NB4 (cell line): ENCODE measurements around the gene CHD6.

Experiments
- POLR2A ChIP-seq: IDR thresholded peaks from 2 replicates; pipeline ENCODE4 v1.6.1; 2011; ENCODE audit warnings: mild to moderate bottlenecking; ENCODE audit not compliant: insufficient read length; ENCODE audit errors: extremely low read depth
- TF ChIP-seq, protein P1 (sequence below): IDR thresholded peaks from one replicate; pipeline ENCODE4 v1.5.1; 2012; ENCODE audit warnings: low read depth, low read length

GRCh38 chr20:41577129-41578009 lies 40.8 kb downstream of the CHD6 start:
- TF ChIP-seq, protein P1, sequence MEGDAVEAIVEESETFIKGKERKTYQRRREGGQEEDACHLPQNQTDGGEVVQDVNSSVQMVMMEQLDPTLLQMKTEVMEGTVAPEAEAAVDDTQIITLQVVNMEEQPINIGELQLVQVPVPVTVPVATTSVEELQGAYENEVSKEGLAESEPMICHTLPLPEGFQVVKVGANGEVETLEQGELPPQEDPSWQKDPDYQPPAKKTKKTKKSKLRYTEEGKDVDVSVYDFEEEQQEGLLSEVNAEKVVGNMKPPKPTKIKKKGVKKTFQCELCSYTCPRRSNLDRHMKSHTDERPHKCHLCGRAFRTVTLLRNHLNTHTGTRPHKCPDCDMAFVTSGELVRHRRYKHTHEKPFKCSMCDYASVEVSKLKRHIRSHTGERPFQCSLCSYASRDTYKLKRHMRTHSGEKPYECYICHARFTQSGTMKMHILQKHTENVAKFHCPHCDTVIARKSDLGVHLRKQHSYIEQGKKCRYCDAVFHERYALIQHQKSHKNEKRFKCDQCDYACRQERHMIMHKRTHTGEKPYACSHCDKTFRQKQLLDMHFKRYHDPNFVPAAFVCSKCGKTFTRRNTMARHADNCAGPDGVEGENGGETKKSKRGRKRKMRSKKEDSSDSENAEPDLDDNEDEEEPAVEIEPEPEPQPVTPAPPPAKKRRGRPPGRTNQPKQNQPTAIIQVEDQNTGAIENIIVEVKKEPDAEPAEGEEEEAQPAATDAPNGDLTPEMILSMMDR, result no peak
- no peak for TF ChIP-seq POLR2A
